Measurements from ENCODE around the gene KLF2. TPM values are rescaled to one million over a fixed set of nuclear protein-coding genes. Genes with fewer than 3 reads are reported as not detected.
A peak's percentile ranks its signal among the peaks of the same experiment; 100 is the strongest.

The KLF2 gene
- total and polyA plus RNA-seq, 3 donors from 2014 or later, result 40.2 to 74.9 (median 42.4) TPM

DNA sequence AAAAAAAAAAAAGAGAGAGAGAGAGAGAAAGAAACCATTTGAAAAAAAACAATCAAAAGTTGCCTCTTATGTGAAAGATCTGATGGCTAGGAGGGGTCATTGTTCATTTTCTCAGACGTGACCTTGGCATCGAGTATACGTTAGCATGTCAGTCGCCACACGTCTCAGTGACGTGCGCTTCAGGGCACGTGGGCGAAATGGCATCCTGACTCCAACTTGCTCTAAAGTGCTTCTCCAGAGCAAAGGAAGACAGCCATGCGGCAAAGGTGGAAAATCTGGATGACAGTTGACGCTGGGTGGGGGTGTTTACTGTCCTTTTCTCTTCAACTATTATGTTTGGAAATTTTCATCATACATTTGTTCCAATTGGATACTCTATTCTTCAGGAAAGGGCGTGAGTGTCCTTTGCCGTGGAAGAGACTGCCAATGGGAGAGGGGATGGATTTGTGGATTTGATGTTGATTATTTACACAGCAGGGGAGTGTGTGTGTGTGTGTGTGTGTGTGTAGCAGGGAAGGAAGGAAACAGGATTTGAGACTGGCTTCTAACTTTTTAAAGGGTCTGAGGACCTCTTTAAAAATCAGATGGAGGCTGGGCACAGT, 25.0 kb downstream of the KLF2 start:
- Histone ChIP-seq H3K4me3 (no peak overlapping the region), H3K27me3 (no peaks in the 10 kb centered on the region), H3K27ac (no peak overlapping the region), H3K4me1 (peaks cover 4% of the 10 kb centered on the region), H3K9me3 (no peaks in the 10 kb centered on the region), H3K36me3 (ENCODE audit: low read depth, missing control alignments) (no peaks in the 10 kb centered on the region)
- no peak for DNase-seq
- TF ChIP-seq POLR2A (IDR thresholded peaks at IDR 0.05), result no peak
- no peak for TF ChIP-seq CTCF (IDR thresholded peaks at IDR 0.05)
- intact Hi-C loops (cut with DNase I; ENCODE audit: low total_unique reads), result no loop called here
- WGBS, 2 donors, result 78 to 90% methylated on average over 13 of the region's 13 CpGs

DNA sequence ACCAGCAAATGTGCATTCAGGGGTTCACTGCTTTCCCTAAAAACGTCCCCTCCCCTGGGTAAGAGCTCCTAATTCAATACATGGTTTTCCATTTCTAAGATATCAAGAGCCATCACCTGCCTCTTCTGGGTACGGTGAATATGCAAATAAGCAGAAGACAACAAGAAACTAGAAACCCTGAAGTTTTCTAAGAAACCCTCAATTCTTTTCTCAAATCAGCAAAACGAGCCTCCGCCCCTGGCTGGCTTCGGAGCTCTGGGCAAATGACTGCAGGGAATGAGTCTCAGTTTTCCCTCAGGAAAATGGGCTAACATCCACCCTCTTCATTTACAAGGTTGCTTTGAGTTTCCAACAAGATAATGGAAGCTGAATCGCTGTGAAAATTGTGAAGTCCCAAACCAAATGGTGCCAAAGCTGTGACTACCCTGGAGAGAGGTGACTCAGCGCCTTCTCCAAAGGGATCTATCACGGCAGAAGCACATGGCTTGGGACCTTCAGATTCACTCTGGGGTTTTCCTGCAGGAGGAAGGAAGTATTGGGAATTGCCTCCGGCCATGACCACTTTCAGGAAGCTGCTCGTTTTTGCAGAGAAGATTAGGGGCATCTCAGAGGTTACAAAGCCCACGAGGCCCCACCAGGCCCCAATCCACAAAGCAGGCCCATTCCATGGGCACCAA, 26.6 kb downstream of the KLF2 start:
- intact Hi-C loops (cut with DNase I; ENCODE audit: low total_unique reads), result no loop called here
- no peaks in the 10 kb centered on the region for H3K27me3 ChIP-seq
- H3K36me3 ChIP-seq (ENCODE audit: low read depth, missing control alignments), result no peaks in the 10 kb centered on the region
- no peak overlapping the region for H3K27ac ChIP-seq
- no peak overlapping the region for H3K4me3 ChIP-seq
- 75 to 80% methylated on average over 10 to 11 of the region's 11 CpGs for WGBS, 2 donors
- peaks cover 16% of the 10 kb centered on the region for H3K4me1 ChIP-seq
- no peaks in the 10 kb centered on the region for H3K9me3 ChIP-seq
- no peak for DNase-seq
- TF ChIP-seq POLR2A (IDR thresholded peaks at IDR 0.05), result no peak
- no peak for TF ChIP-seq CTCF (IDR thresholded peaks at IDR 0.05)

- 24 to 29% methylated on average over 27 to 38 of the region's 39 CpGs for WGBS, 2 donors
- Histone ChIP-seq H3K27ac (peak overlapping the region in 1 of 2 donors; percentile 30), H3K36me3 (ENCODE audit: low read depth, missing control alignments) (no peaks in the 10 kb centered on the region), H3K4me1 (peaks cover 25% of the 10 kb centered on the region), H3K4me3 (no peak overlapping the region), H3K9me3 (no peaks in the 10 kb centered on the region), H3K27me3 (no peaks in the 10 kb centered on the region)
- intact Hi-C loops (cut with DNase I; ENCODE audit: low total_unique reads), result no loop called here
- TF ChIP-seq POLR2A (IDR thresholded peaks at IDR 0.05) (no peak), CTCF (IDR thresholded peaks at IDR 0.05) (no peak)
- DNase-seq, result peak; percentile 69
Observed at GRCh38 chr19:16355293-16356043, 30.8 kb downstream of the KLF2 start.

DNA sequence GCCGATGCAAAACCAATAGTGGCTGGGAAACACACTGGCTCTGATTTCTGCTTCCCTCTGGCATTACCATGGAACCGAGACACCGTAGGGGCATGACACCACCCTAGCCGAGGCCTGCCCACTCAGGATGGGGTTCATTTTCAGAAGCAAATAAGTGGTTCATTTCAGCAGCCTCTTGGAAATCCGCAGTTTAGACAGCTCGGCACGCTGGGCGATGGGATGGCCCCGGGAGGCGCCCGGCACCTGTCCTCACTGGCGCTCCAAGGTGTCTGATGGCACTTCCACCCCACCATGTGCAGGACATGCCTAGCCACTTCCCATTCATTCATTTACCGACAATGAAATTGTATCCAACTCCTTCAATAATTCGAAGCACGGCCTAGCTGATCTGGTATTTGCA, 33.8 kb downstream of the KLF2 start:
- no peak overlapping the region for H3K4me3 ChIP-seq
- 96 to 97% methylated on average over 10 to 15 of the region's 15 CpGs for WGBS, 2 donors
- H3K27me3 ChIP-seq, result no peaks in the 10 kb centered on the region
- intact Hi-C loops (cut with DNase I; ENCODE audit: low total_unique reads), result no loop called here
- H3K9me3 ChIP-seq, result no peaks in the 10 kb centered on the region
- no peak for DNase-seq
- H3K36me3 ChIP-seq (ENCODE audit: low read depth, missing control alignments), result no peaks in the 10 kb centered on the region
- H3K27ac ChIP-seq, result no peak overlapping the region
- TF ChIP-seq POLR2A (IDR thresholded peaks at IDR 0.05) (no peak), CTCF (IDR thresholded peaks at IDR 0.05) (no peak)
- peaks cover 33% of the 10 kb centered on the region for H3K4me1 ChIP-seq
